BLaER1 treated with 17β-estradiol and CSF1 and Interleukin-3, amounts not matched to agents 10 nM and 100 nM (cell line): ENCODE data around the gene KCNJ5.
A peak's percentile ranks its signal among the peaks of the same experiment; 100 is the strongest.

ENCODE experiments used
- H3K27ac ChIP-seq, 11 experiments: shearing (Covaris generic); formaldehyde crosslinking; 2 replicates each; pipeline ENCODE4 v1.8.1; 2022
- H3K27me3 ChIP-seq, 11 experiments: shearing (Covaris generic); formaldehyde crosslinking; 2 replicates each; pipeline ENCODE4 v1.8.1; 2022
- H3K36me3 ChIP-seq, 11 experiments: shearing (Covaris generic); formaldehyde crosslinking; 2 replicates each; pipeline ENCODE4 v1.8.1; 2022
- H3K4me1 ChIP-seq, 10 experiments: shearing (Covaris generic); formaldehyde crosslinking; 2 replicates each; pipeline ENCODE4 v1.8.1; 2022
- H3K4me2 ChIP-seq, 11 experiments: shearing (Covaris generic); formaldehyde crosslinking; 2 replicates each; pipeline ENCODE4 v1.8.1; 2022
- H3K4me3 ChIP-seq, 10 experiments: shearing (Covaris generic); formaldehyde crosslinking; 2 replicates each; pipeline ENCODE4 v1.8.1; 2022
- H3K9ac ChIP-seq, 11 experiments: shearing (Covaris generic); formaldehyde crosslinking; 2 replicates each; pipeline ENCODE4 v1.8.1; 2022
- H3K9me3 ChIP-seq, 11 experiments: shearing (Covaris generic); formaldehyde crosslinking; replicated peaks in 1 of 11; 2 replicates each; pipeline ENCODE4 v1.8.1; 2022
- H4K20me1 ChIP-seq, 11 experiments: shearing (Covaris generic); formaldehyde crosslinking; 2 replicates each; pipeline ENCODE4 v1.8.1; 2022
- Cebpa-rat ChIP-seq, 11 experiments: shearing (Covaris generic); IDR thresholded peaks; 2 replicates each; pipeline ENCODE4 v1.8.1; 2022

Gene KCNJ5

GRCh38 chr11:128890216-128890542 is 977 bp upstream of the KCNJ5 start:
- Histone ChIP-seq H3K36me3 (no peaks in the 10 kb centered on the region), H3K9ac (peak overlapping the region in 7 of 11 experiments; percentile 23 to 60 (median 43); a peak in 6 of 22 replicates), H3K27ac (no peak overlapping the region), H3K4me1 (peaks cover 32 to 50% (median 44%) of the 10 kb centered on the region in 10 experiments), H4K20me1 (peaks cover 0 to 38% (median 21%) of the 10 kb centered on the region in 11 experiments; a peak in 16 of 22 replicates), H3K27me3 (peaks cover 55 to 72% (median 63%) of the 10 kb centered on the region in 11 experiments), H3K4me2 (peak overlapping the region; percentile 73 to 99 (median 90)), H3K4me3 (peak overlapping the region; percentile 42 to 67 (median 56); a peak in 19 of 20 replicates), H3K9me3 (no peaks in the 10 kb centered on the region)
- no peak for TF ChIP-seq Cebpa-rat (IDR thresholded peaks at IDR 0.05)

DNA sequence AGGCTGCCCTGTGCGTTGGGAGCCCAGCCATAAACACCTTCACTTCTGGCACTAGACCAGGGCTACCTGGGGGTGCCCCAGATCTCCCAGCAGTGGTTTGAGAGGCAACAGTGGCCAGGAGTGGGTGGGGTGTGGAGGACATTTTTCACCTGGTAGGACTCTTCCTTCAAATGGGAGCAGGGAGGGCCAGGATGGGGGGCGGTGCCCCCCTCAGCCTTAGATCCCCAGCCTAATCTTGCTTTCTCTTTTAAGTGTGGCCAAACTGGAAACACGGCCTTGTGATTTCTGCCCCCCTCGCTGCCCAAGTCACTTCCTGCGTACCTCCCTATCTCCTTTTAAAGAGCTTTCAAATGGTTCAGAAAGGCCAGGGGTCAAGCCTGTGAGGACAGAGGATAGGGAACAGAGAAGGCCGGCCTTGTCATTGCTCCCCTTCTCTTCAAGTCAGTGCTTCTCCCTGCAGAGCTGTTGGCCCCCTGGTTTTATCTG is 800 bp downstream of the KCNJ5 start:
- H3K36me3 ChIP-seq, result no peaks in the 10 kb centered on the region
- peak overlapping the region in 1 of 11 experiments; percentile 60; a peak in 1 of 22 replicates for H3K9ac ChIP-seq
- no peak for TF ChIP-seq Cebpa-rat (IDR thresholded peaks at IDR 0.05)
- no peak overlapping the region for H3K27ac ChIP-seq
- H3K4me1 ChIP-seq, result peaks cover 32 to 49% (median 44%) of the 10 kb centered on the region in 10 experiments
- peaks cover 0 to 33% (median 21%) of the 10 kb centered on the region in 11 experiments; a peak in 16 of 22 replicates for H4K20me1 ChIP-seq
- H3K4me2 ChIP-seq, result peak overlapping the region; percentile 46 to 90 (median 69)
- H3K9me3 ChIP-seq, result no peaks in the 10 kb centered on the region
- peak overlapping the region in 1 of 10 experiments; percentile 57; a peak in 2 of 20 replicates for H3K4me3 ChIP-seq
- H3K27me3 ChIP-seq, result peaks cover 55 to 72% (median 63%) of the 10 kb centered on the region in 11 experiments

DNA sequence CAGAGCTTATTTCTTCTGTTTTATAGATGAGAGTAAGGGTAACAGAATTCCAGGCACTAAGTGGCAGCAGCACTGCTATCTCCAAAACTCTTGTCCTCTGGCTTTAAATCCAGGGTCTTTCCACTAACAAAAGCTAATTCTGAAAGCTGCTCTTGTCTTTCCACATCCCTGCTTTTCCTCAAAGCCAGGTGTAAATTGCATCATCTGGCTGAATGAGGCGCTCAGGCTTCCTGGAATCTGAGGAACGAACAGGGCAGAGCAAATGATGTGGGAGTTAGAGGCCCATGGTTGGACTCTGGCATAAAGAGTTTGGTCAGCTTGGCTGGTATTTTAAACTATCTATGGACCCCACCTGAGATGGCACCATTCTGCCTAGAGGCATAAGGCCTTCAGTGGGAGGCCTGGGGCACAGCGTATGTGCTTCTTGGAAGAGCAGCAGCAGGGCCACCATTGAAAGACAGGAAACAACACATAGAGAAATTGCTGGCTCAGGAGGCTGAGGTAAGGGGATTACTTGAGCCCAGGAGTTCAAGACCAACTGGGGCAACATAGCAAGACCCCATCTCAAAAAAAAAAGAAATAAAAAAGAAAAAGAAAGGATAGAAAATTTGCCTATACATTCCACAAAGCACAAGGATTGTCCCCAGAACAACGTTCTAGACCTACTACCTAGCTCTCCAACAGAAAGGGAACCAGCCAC is 1.9 kb downstream of the KCNJ5 start:
- Histone ChIP-seq H3K36me3 (no peaks in the 10 kb centered on the region), H3K9ac (no peak overlapping the region; a peak in 1 of 22 replicates), H3K27ac (no peak overlapping the region), H3K4me1 (peaks cover 35 to 49% (median 43%) of the 10 kb centered on the region in 10 experiments), H3K27me3 (peaks cover 50 to 66% (median 52%) of the 10 kb centered on the region in 11 experiments), H3K4me3 (no peak overlapping the region; a peak in 1 of 20 replicates), H3K9me3 (no peaks in the 10 kb centered on the region), H3K4me2 (peak overlapping the region in 10 of 11 experiments; percentile 22 to 90 (median 72); a peak in 18 of 22 replicates), H4K20me1 (peaks cover 0 to 28% (median 21%) of the 10 kb centered on the region in 11 experiments; a peak in 16 of 22 replicates)
- no peak for TF ChIP-seq Cebpa-rat (IDR thresholded peaks at IDR 0.05)

DNA sequence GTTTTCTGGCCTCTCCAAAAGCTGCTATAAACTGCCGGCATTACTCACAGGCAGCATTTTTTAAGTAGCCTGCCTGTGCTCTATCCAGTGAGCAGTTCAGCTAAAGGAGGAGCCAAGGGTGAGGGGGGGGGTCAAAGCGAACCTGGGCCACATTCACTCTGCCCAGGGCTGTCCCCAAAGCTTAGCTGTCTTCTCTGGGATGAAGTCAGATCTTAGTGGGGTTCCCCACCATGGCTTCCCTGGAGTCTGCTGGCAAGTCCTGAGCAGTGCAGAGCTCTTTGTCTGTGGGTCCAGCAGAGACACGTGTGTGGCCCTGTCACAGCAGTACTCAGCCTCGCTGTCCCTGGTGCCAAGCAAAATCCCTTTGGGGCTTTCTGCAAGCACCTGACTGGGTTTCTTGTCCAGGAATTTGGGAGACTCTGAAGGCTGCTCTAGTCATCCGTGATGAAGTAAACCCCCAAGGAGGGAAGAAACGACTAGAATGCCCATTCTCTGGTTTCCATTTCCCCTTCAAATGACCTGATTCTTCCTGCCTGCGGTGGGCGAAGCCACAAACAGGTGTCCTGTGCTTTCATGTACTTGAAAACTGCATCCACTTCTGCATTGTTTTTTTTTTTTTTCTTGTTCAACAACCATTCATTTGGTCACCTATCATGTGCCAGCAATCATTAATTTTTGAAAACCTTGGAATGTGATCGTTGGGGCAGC is 2.6 kb downstream of the KCNJ5 start:
- Histone ChIP-seq H3K4me2 (peak overlapping the region; percentile 22 to 90 (median 71)), H3K36me3 (no peaks in the 10 kb centered on the region), H3K27ac (no peak overlapping the region), H3K9ac (no peak overlapping the region; a peak in 1 of 22 replicates), H3K4me3 (no peak overlapping the region), H3K27me3 (peaks cover 43 to 59% (median 45%) of the 10 kb centered on the region in 11 experiments), H3K4me1 (peaks cover 35 to 49% (median 44%) of the 10 kb centered on the region in 10 experiments), H3K9me3 (no peaks in the 10 kb centered on the region), H4K20me1 (peaks cover 0 to 28% (median 21%) of the 10 kb centered on the region in 11 experiments; a peak in 16 of 22 replicates)
- TF ChIP-seq Cebpa-rat (IDR thresholded peaks at IDR 0.05), result no peak

DNA sequence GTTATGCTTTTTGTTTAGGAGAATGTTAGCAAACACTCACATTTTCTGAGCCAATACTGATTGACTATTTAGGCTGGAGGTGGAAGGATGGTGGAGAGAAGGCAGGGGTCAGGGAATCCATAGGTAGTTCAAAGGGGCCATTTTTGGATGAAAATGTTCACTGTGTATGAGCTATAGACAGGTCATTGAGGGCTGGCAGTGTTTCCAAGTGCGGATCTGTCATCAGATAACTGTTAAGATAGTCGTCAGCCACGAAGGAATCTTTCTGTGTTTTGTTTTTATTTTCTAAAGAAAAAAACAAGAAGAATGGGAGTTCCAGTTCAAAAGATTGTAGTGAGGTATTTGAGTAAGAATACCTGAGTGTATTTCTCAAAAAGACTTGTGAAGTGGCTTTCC is 3.1 kb downstream of the KCNJ5 start:
- Histone ChIP-seq H3K27ac (no peak overlapping the region), H3K4me3 (no peak overlapping the region), H3K4me2 (peak overlapping the region; percentile 22 to 90 (median 71); a peak in 19 of 22 replicates), H3K9me3 (no peaks in the 10 kb centered on the region), H3K36me3 (no peaks in the 10 kb centered on the region), H3K27me3 (peaks cover 37 to 54% (median 40%) of the 10 kb centered on the region in 11 experiments), H3K4me1 (peaks cover 35 to 50% (median 44%) of the 10 kb centered on the region in 10 experiments), H3K9ac (no peak overlapping the region), H4K20me1 (peaks cover 0 to 28% (median 21%) of the 10 kb centered on the region in 11 experiments; a peak in 16 of 22 replicates)
- no peak for TF ChIP-seq Cebpa-rat (IDR thresholded peaks at IDR 0.05)

GRCh38 chr11:128894685-128895084 is 3.5 kb downstream of the KCNJ5 start:
- Histone ChIP-seq H4K20me1 (peaks cover 0 to 28% (median 21%) of the 10 kb centered on the region in 11 experiments; a peak in 16 of 22 replicates), H3K36me3 (no peaks in the 10 kb centered on the region), H3K9ac (no peak overlapping the region), H3K4me2 (peak overlapping the region in 9 of 11 experiments; percentile 8 to 85 (median 71); a peak in 8 of 22 replicates), H3K4me3 (no peak overlapping the region), H3K27me3 (peaks cover 33 to 50% (median 36%) of the 10 kb centered on the region in 11 experiments), H3K9me3 (no peaks in the 10 kb centered on the region), H3K4me1 (peaks cover 35 to 50% (median 44%) of the 10 kb centered on the region in 10 experiments), H3K27ac (no peak overlapping the region)
- no peak for TF ChIP-seq Cebpa-rat (IDR thresholded peaks at IDR 0.05)

- no peak overlapping the region for H3K4me3 ChIP-seq
- H3K27ac ChIP-seq, result no peak overlapping the region
- peaks cover 25 to 41% (median 27%) of the 10 kb centered on the region in 11 experiments for H3K27me3 ChIP-seq
- H3K9me3 ChIP-seq, result no peaks in the 10 kb centered on the region
- peaks cover 30 to 42% (median 39%) of the 10 kb centered on the region in 10 experiments for H3K4me1 ChIP-seq
- H3K9ac ChIP-seq, result no peak overlapping the region
- no peaks in the 10 kb centered on the region for H3K36me3 ChIP-seq
- H4K20me1 ChIP-seq, result peaks cover 0 to 19% (median 13%) of the 10 kb centered on the region in 11 experiments; a peak in 15 of 22 replicates
- no peak for TF ChIP-seq Cebpa-rat (IDR thresholded peaks at IDR 0.05)
- 0 out of 22 replicates have a peak overlapping the region, but pooled peaks of 1 of the 11 experiments have one; percentile 8 for H3K4me2 ChIP-seq
Measured at GRCh38 chr11:128895526-128895925, 4.4 kb downstream of the KCNJ5 start.

GRCh38 chr11:128896356-128896755 is 5.2 kb downstream of the KCNJ5 start:
- no peaks in the 10 kb centered on the region for H3K9me3 ChIP-seq
- peaks cover 0 to 15% (median 9%) of the 10 kb centered on the region in 11 experiments; a peak in 13 of 22 replicates for H4K20me1 ChIP-seq
- no peak overlapping the region for H3K9ac ChIP-seq
- no peak overlapping the region for H3K4me2 ChIP-seq
- peaks cover 25 to 41% (median 35%) of the 10 kb centered on the region in 10 experiments for H3K4me1 ChIP-seq
- H3K36me3 ChIP-seq, result peaks cover 0 to 4% (median 0%) of the 10 kb centered on the region in 11 experiments; a peak in 1 of 22 replicates
- no peak overlapping the region for H3K4me3 ChIP-seq
- H3K27me3 ChIP-seq, result peaks cover 18 to 33% (median 19%) of the 10 kb centered on the region in 11 experiments
- TF ChIP-seq Cebpa-rat (IDR thresholded peaks at IDR 0.05), result no peak
- no peak overlapping the region for H3K27ac ChIP-seq
